ENCODE data around the gene SRRM5. TPM values are rescaled to one million over a fixed set of nuclear protein-coding genes. Genes with fewer than 3 reads are reported as not detected.

SRRM5 gene
- total RNA-seq, 2 experiments from 2014 or later = 0.41 to 0.54 TPM

DNA sequence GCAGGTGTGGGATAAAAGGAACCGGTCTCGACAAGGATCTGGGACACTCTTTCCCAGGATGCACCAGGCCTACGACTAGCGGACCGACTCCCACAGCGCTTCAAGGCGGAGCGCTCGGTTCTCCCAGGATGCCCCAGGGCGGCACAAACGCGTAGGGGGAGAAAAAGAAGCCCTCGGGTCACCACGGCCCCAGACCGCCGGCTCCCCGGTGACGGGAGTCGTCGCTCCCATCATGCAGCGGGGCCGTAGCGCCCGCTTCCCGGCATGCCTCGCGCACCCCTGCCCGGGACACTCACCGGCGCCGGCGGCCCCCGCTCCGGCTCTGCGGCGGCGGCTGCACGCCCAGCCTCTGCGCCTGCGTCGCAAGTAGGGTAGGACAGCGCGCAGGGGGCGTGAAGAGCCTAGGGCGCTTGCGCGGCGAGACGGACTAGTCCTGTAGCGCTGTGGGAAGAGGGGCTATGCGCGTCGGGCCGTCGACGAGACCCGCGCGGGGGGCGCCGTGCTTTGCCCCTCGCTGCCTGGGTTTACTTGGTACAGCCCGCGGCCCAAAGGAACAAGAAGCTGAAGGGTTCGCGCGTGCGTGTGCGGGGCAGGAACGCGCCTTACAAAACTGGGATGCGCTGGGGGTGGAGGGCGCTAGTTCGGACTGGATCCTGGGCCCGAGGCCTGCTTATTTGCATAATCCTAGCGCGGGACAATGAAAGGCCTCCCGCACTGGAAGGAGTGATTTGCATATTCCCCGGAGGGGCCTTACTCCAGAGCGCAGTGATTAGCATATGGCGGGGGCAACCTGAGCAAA lies 7.6 kb downstream of the SRRM5 start, which contains the start of gene ZNF428:
Gene ZNF428 (minus strand): TSS at position 368 of the 799 bp plus-strand sequence. CDS start 5,325 bp downstream, outside the sequence.
- TF ChIP-seq, protein P1, sequence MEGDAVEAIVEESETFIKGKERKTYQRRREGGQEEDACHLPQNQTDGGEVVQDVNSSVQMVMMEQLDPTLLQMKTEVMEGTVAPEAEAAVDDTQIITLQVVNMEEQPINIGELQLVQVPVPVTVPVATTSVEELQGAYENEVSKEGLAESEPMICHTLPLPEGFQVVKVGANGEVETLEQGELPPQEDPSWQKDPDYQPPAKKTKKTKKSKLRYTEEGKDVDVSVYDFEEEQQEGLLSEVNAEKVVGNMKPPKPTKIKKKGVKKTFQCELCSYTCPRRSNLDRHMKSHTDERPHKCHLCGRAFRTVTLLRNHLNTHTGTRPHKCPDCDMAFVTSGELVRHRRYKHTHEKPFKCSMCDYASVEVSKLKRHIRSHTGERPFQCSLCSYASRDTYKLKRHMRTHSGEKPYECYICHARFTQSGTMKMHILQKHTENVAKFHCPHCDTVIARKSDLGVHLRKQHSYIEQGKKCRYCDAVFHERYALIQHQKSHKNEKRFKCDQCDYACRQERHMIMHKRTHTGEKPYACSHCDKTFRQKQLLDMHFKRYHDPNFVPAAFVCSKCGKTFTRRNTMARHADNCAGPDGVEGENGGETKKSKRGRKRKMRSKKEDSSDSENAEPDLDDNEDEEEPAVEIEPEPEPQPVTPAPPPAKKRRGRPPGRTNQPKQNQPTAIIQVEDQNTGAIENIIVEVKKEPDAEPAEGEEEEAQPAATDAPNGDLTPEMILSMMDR (IDR thresholded peaks at IDR 0.05) = no peak
- H3K9me3 Mint-ChIP-seq = no peaks in the 10 kb centered on the region
- H3K4me1 Mint-ChIP-seq (ENCODE audit: low read depth) = peaks cover 27% of the 10 kb centered on the region
- peak within 1 kb of the TSS; percentile 96 for H3K4me3 Mint-ChIP-seq
- H3K27ac Mint-ChIP-seq = peak within 1 kb of the TSS; percentile 99
- intact Hi-C loops (cut with micrococcal nuclease) = no loop called here
- H3K36me3 Mint-ChIP-seq (ENCODE audit: low read depth) = peaks cover 3% of the 10 kb centered on the region
- DNase-seq (peak; percentile 90), ATAC-seq (peak; percentile 89)
- ChIA-PET POLR2A (interaction anchor here (0.6 to 1.6 kb wide), 3 partner anchors 10 to 25 kb away, joined by 3 to 4 read pairs (median 3); no protein-coding TSS in a partner anchor), CTCF (interaction anchor here (1.2 kb wide), 1 partner anchor 64 kb away, joined by 3 read pairs; no protein-coding TSS in a partner anchor)
- H3K27me3 Mint-ChIP-seq = no peaks in the 10 kb centered on the region

DNA sequence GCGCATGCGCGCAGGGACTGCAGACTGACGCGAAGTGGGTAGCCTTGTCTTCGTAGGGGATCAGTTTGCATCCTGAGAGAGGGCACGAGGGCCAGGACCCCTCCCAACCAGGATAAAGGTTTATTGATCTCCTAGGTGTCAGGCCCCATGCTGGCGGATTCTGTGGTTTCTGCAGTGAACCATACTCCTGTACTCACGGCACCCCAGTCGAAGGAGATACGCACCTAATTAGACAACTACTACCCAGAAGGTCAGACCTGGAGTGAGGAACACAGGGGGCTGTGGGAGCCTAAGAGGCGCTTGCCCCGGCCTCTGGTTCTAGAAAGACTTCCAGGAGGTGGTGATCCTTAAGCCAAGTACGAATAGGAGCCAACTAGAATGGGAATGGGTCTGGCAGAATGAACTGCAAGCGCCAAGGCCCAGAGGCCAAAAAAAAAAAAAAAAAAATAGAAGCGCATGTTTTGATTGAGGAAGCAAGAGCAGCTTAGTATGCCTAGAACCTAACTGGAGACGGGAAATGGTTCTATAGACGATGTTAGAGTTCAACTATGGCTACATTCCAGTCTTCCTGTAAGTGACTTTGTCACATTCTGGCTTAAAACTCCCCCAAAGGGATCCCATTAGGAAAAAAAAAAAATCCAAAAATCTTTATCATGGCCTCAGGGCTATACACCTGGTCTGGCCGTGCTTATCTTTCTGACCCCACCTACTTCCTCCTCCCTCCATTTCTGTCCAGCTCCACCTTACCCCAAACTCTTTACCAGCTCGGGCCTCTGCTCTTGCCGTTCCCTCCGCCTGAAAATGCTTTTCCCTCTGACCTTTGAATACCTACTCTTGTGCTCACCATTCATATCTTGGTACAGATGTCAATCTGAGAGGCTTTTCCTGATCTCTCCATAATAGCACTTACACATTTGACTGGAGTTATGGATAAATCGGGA lies 8.4 kb downstream of the SRRM5 start:
- ChIA-PET CTCF (interaction anchor here (1.2 kb wide), 1 partner anchor 65 kb away, joined by 3 read pairs; no protein-coding TSS in a partner anchor), POLR2A (interaction anchor here (0.6 to 1.6 kb wide), 3 partner anchors 9 to 26 kb away, joined by 3 to 4 read pairs (median 3); no protein-coding TSS in a partner anchor)
- peak; percentile 95 for DNase-seq
- peak overlapping the region; percentile 99 for H3K27ac Mint-ChIP-seq
- H3K4me1 Mint-ChIP-seq (ENCODE audit: low read depth) = peaks cover 32% of the 10 kb centered on the region
- no peaks in the 10 kb centered on the region for H3K27me3 Mint-ChIP-seq
- intact Hi-C loops (cut with micrococcal nuclease) = no loop called here
- H3K36me3 Mint-ChIP-seq (ENCODE audit: low read depth) = peaks cover 3% of the 10 kb centered on the region
- H3K4me3 Mint-ChIP-seq = peak overlapping the region; percentile 96
- ATAC-seq = peak; percentile 1
- TF ChIP-seq, protein P1 (IDR thresholded peaks at IDR 0.05) = no peak
- H3K9me3 Mint-ChIP-seq = no peaks in the 10 kb centered on the region

DNA sequence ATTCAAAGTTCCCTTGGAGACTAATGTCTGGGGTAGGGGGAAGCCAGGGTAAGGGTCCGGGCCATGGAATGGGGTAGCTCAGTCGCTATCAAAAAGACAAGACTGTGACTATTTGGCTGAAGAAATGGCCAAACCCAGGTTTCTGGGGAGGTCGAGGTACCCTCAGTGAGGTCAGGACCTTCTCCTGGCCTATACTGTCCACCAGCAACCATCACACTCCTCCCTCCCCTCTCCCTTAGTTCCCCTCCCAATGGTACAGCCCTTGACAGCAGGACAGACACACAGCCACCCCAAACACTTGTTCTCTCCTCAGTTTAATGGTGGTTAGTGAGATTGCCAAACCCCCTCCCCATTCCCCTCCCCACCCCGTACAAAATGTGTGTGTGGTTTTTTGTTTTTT lies 10.2 kb downstream of the SRRM5 start:
- POLR2A ChIA-PET = no interaction called here
- Mint-ChIP-seq H3K4me3 (no peak overlapping the region), H3K9me3 (no peaks in the 10 kb centered on the region), H3K27ac (no peak overlapping the region), H3K36me3 (ENCODE audit: low read depth) (peaks cover 3% of the 10 kb centered on the region), H3K4me1 (ENCODE audit: low read depth) (peaks cover 28% of the 10 kb centered on the region), H3K27me3 (peaks cover 5% of the 10 kb centered on the region)
- CTCF ChIA-PET = interaction anchor here (0.6 to 1.0 kb wide), 2 partner anchors 28 to 67 kb away, joined by 3 to 4 read pairs; no protein-coding TSS in a partner anchor
- intact Hi-C loops (cut with micrococcal nuclease) = no loop called here
- no peak for ATAC-seq
- TF ChIP-seq, protein P1 (IDR thresholded peaks at IDR 0.05) = no peak
- DNase-seq = no peak

DNA sequence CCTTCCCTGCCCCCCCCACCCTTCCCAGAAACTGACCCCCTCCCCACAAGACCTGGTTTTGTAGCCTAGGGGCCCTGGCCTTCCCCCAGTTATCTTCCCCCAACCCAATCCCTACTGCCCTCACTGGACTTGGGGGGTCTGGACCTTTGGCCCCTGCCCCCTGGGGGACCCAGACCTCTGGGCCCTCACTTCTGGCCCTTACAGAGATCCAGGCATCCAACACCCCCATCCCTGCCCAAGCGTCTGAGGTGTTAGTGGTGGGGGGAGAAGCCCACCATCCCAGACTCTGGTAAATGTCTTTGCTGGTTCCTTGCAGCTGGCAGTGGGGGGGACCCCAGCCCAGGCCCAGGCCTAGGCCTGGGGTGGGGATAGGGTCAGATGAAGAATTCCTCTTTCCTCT lies 11.1 kb downstream of the SRRM5 start:
- no peaks in the 10 kb centered on the region for H3K9me3 Mint-ChIP-seq
- no peak for DNase-seq
- POLR2A ChIA-PET = interaction anchor here (1.2 kb wide), 1 partner anchor 23 kb away, joined by 3 read pairs; no protein-coding TSS in a partner anchor
- intact Hi-C loops (cut with micrococcal nuclease) = no loop called here
- ATAC-seq = no peak
- H3K4me1 Mint-ChIP-seq (ENCODE audit: low read depth) = peaks cover 25% of the 10 kb centered on the region
- H3K27ac Mint-ChIP-seq = no peak overlapping the region
- TF ChIP-seq, protein P1 (IDR thresholded peaks at IDR 0.05) = no peak
- peaks cover 7% of the 10 kb centered on the region for H3K27me3 Mint-ChIP-seq
- H3K4me3 Mint-ChIP-seq = no peak overlapping the region
- CTCF ChIA-PET = interaction anchor here (1.4 kb wide), 1 partner anchor 28 kb away, joined by 5 read pairs; no protein-coding TSS in a partner anchor
- peaks cover 3% of the 10 kb centered on the region for H3K36me3 Mint-ChIP-seq (ENCODE audit: low read depth)

Measured in activated CD8-positive, alpha-beta T cell treated with anti-CD3 and anti-CD28 coated beads for 36 hours (primary cell).